K562 (cell line): ENCODE data around the gene BCAS3.

ENCODE experiments used
- E2F5 ChIP-seq: sonication (generic); formaldehyde crosslinking; IDR thresholded peaks from 2 replicates; pipeline ENCODE4 v1.8.0; 2022; ENCODE audit warnings: mild to moderate bottlenecking, missing genetic modification reagents
- EP300 ChIP-seq: IDR thresholded peaks from 2 replicates; pipeline ENCODE4 v1.6.1; 2012; ENCODE audit warnings: low read length, improper control_type of control experiment
- HNRNPL ChIP-seq: fragments of 200-400 bp; formaldehyde crosslinking; IDR thresholded peaks from 2 replicates; pipeline ENCODE4 v1.6.1; 2017; ENCODE audit warnings: low read depth, mild to moderate bottlenecking, low read length
- IRF9 ChIP-seq: fragments of 450-650 bp; IDR thresholded peaks from 2 replicates; pipeline ENCODE4 v1.6.1; 2016; ENCODE audit warnings: missing biosample characterization, missing genetic modification characterization
- POLR2A ChIP-seq: fragments of 450-650 bp; conservative IDR thresholded peaks from 2 replicates; pipeline ENCODE4 v1.6.1; 2016
- ZNF12 ChIP-seq: sonication (generic); formaldehyde crosslinking; IDR thresholded peaks from 2 replicates; pipeline ENCODE4 v1.4.0; 2020; ENCODE audit warnings: mild to moderate bottlenecking, missing genetic modification reagents

GRCh38 chr17:61225178-61225882, 547.7 kb downstream of the BCAS3 start:
- no peak for TF ChIP-seq EP300
- no peak for TF ChIP-seq ZNF12 (CRISPR knock-in tag)
- no peak for TF ChIP-seq E2F5
- no peak for TF ChIP-seq IRF9 (tag)
- no peak for TF ChIP-seq HNRNPL
- no peak for TF ChIP-seq POLR2A
